Stimulated activated CD4-positive, alpha-beta T cell treated with anti-CD3 and anti-CD28 coated beads, Interleukin-1b, Interleukin-23, amount 100 ng/mL, for 24 hours (primary cell): ENCODE measurements around the gene ISOC2.
A peak's percentile ranks its signal among the peaks of the same experiment; 100 is the strongest.
"Not testable (repeated sequence)": the region's sequence is repeated elsewhere in the genome, so short reads cannot be mapped to it uniquely, and the experiment has no call there.

Source experiments
- DNase-seq, 4 experiments: peaks; one replicate each; pipeline ENCODE4 v3.0.0-alpha.2; 2020; ENCODE audit warnings: low read depth in 4 of 4, low spot score in 1 of 4

Gene ISOC2, protein sequence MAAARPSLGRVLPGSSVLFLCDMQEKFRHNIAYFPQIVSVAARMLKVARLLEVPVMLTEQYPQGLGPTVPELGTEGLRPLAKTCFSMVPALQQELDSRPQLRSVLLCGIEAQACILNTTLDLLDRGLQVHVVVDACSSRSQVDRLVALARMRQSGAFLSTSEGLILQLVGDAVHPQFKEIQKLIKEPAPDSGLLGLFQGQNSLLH

DNA sequence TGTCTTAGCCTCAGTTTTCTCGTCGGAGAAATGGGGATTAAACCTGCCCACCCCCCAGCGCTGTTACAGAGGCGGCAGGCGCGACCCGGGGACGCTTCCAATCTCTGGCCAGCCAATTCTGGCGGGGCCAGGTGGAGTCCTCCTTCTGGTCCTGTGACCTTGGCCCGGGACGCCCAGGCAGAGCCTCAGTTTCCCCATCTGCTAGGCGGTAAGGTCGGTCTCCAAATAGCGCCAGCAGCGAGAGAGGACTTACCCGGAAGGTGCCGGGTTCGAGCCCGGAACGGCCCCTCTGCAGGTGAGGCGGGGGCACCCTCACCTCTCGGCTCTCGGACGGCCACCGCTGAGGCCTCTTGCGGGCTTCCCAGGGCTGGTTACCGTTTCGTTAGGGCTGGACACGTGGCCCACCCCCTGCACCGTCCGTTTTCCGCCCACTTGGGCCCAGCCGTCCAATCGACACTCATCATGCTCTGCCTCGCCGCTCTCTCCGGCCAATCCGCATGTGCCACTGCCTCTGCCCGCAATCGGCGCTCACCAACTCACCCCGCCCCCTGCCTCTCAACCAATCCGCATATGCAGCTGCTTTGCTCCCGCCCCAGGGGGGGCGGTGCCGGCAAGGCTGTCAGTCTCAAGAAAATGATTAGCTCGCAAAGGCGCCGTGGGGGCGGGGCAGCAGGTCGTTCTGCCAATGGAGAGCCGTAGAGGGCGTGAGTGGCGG is at the start of gene ISOC2:
TSS of gene ISOC2 (minus strand) at position 384 of the 715 bp plus-strand sequence. CDS start 5,156 bp downstream, outside the sequence.
- DNase-seq: peak; percentile 100

GRCh38 chr19:55508120-55508519 is 46.7 kb upstream of the ISOC2 start:
- DNase-seq: no peak

GRCh38 chr19:55504981-55505380 is 43.5 kb upstream of the ISOC2 start:
- DNase-seq: no peak

GRCh38 chr19:55504252-55504603 is 42.8 kb upstream of the ISOC2 start:
- DNase-seq: no peak

DNA sequence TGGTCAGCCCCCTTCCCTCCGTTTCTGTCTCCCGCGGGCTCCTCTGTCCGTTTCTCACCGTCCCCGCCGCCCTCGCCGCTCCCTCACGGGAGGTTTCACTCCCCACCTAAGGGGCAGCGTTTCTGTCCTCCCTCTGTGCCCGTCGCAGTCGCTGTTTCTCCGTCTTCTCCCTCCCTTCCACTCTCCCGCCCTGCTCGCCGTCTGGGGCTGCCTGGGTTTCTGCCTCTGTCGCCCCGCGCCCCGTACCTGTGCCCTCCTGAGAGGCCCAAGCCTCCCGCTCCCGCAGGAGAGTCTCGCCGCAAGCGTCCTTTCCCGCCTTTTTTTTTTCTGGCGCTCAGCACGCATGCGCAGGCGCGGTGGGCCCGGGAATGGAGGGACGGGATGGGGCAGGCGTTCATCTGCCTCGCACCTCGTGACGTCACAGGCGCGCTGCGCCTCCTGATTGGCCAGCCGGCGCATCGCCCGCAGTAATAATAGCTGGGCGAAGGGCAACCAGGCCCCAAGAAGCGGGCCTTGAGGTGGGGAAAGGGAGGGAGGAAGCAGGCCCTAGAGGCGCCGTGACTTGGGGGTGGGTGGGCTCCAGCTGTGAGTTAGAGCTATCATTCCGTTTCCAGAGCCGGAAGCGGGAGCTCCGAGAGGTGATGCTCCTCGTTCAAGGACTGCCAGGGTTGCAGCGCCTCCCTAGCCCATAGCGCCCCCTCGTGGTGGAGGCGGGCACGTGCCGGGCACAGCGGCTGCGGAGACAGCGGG is 42.2 kb upstream of the ISOC2 start:
- DNase-seq: peak; percentile 89 to 97 (median 93)

DNA sequence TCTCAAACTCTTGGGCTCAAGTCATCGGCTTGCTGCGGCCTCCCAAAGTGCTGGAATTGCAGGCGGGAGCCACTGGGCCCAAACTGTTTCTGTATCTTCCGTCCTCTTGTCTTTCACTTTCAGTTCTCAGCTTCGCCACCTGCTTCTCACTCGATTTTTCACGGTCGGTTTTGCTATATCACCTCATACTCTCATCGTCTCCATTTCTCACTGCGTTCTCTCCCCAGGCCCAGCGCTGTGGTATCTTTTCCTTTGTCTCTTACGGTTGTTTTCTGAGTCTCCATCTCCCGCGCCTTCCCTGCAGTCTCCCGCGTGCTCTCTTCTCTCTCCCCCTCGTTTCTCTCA is 41.7 kb upstream of the ISOC2 start:
- DNase-seq: no peak

- no peak for DNase-seq
Observed at GRCh38 chr19:55502197-55502952, 40.9 kb upstream of the ISOC2 start.

- no peak for DNase-seq
Observed at GRCh38 chr19:55500368-55500952, 39.0 kb upstream of the ISOC2 start.

GRCh38 chr19:55498246-55498840 is 36.9 kb upstream of the ISOC2 start:
- no peak for DNase-seq

DNA sequence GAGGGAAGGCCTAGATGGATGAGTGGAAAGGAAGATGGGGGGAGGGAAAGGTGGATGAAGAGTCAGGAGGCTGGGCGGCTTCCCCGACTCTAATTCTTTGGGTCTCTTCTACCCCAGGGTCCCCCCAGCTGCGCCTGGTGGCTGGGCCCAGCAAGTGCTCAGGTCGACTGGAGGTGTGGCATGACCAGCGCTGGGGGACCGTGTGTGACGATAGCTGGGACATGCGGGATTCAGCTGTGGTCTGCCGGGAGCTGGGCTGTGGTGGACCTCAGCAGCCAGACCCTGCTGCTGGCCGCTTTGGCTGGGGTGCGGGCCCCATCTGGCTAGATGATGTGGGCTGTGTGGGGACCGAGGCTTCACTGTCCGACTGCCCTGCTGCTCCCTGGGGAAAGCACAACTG is 36.3 kb upstream of the ISOC2 start:
- no peak for DNase-seq

DNA sequence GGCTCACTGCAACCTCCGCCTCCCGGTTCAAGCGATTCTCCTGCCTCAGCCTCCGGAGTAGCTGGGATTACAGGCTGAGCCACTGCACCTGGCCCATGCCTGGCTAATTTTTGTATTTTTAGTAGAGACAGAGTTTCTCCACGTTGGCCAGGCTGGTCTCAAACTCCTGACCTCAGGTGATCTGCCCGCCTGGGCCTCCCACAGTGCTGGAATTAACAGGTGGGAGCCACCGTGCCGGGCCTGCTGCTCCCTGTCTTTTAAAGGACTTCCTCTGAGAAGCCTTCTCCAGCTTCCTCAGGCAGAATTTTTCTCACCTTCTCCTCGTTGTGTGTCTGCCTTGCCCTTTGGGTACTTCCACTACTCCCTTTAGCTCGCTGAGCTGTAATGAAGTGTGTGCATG is 35.4 kb upstream of the ISOC2 start:
- not testable (repeated sequence) for DNase-seq

DNA sequence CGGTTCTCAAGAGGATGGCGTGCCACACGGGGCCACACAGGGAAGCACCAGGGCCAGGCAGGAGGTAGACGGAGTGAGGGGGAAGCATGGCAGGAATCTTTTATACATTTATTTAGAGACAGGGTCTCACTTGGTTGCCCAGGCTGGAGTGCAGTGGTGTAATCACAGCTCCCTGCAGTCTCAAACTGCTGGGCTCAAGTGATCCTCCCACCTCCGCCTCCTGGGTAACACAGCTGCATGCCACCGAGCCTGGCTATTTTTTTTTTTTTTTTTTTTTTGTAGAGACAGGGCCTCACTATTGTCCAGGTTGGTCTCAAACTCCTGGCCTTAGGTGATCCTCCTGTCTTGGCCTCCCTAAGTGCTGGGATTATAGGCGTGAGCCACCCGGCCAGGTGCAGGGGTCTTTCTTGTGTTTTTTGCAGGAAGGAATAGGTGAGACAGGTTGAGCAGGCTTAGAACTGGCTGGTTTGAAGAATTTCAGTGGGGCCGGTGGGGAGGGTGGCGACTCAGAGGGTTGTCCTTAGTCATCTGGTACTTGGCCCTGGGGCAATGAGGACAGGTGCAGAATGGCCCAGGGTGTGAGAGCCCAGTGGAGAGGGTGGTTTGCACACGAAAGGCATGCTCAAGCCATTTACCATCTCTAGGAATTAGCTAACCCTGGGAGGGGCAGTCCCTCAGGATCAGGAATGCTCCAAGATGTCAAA is 34.4 kb upstream of the ISOC2 start:
- no peak for DNase-seq

DNA sequence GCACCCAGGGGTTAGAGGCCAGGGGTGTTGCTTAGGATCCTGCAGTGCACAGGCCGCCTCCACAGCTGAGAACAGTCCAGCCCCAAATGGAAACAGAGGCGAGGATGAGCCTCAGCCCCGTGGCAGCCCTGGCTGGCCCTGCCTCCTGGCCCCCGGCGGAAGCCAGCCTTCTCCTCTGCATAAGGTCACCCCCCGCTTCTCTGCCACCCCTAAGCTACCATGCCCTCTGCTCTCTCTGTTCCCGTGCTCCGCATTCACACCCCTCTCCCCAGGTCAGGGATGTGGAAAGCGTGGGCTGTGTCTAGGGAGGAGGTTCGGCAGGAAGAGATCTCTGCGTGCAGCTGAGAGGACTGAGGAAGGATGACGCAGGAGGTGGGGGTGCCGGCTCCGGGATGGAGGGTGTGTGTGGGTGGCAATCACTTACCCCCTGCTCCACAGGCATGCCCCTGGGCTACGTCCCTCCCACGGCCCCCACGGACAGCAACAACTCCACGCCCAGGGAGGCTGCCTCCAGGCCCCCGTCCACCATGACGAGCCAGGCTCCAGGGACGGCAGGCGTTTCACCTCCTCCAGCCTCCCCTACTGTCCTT is 32.8 kb upstream of the ISOC2 start:
- no peak for DNase-seq

- DNase-seq: no peak
Observed at GRCh38 chr19:55493645-55494171, 32.3 kb upstream of the ISOC2 start.

DNA sequence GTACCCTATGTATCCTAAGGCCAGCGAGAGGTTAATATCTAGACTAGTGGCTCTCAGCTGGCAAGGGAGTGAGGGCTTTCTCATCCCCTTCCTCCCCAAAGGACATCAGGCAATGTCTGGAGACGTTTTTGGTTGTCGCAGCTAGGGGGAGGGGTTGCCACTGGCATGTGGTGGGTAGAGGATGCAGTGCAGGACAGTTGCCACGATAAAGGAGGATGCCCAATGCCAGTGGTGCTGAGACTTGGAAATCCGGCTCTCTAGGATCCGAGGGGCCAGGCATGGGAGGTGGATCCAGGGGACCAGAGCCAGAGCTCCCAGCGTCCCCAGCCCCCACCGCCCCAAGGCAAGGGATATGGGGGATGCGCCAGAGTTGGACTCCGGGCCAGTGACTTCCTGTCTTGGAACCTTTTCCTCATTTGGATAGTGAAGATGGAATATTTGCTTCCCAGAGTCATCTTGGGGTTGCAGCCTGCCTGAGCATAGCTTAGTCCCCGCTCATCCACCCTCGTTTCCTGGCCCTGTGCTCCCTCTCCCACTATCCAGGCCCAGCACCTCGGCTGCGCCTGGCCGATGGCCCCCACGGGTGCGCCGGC is 31.7 kb upstream of the ISOC2 start:
- no peak for DNase-seq

- no peak for DNase-seq
Observed at GRCh38 chr19:55492362-55492944, 31.0 kb upstream of the ISOC2 start.

DNA sequence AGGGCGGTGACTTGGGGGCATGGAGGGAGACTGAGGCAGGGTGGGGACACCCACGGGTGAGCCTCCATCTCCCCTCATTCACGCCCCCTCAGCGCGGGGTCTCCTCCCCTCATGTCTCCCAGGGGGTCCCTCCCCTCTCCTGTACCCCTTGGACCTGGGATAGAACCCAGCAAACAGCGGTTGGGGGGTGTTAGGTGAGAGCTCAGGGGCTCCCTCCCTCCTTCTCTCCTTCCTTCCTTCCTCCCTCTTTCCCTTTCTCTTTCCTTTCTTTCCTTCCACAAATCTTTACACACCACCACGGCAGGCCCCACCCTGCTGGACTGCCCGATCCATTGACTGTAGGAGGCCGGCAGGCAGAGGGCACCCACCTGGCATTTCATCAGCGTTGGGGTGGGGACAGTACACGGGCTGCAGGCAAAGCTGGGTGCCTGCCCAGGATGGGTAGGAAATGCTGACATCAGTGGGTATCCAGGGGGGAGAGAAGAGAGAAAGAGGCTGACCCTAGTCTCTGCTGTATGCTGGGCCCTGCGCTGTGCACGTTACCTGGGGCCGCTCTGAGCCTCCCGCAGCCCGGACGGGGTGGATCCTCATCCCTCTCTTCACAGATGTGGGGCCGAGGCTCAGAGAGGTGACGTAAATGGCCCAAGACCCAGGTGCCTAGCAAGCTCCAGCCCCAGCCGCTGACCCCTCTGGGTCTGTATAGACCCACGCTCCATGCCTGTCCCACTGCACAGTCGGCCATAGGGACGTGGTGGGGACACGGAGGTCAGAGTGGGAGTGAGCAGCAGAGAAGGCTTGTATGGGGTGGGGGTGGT is 30.3 kb upstream of the ISOC2 start:
- no peak for DNase-seq
